Kidney epithelial cell (primary cell): ENCODE results near the gene JOSD2. TPM values are rescaled to one million over a fixed set of nuclear protein-coding genes. Genes with fewer than 3 reads are reported as not detected.

Experiments used
- DNase-seq: peaks from one replicate; pipeline ENCODE4 v3.0.0-alpha.2; 2010; ENCODE audit warnings: low read depth
- H3K27me3 ChIP-seq: 2 replicates; pipeline ENCODE4 v1.6.0; 2011; ENCODE audit warnings: low read length; ENCODE audit not compliant: control insufficient read depth, insufficient read depth
- H3K36me3 ChIP-seq: 2 replicates; pipeline ENCODE4 v1.5.1; 2011; ENCODE audit warnings: low read length; ENCODE audit not compliant: control insufficient read depth, insufficient read depth
- H3K4me3 ChIP-seq: 2 replicates; pipeline ENCODE4 v1.5.1; 2011; ENCODE audit warnings: low read depth, mild to moderate bottlenecking, control low read depth, low read length
- CTCF ChIP-seq: IDR thresholded peaks from 2 replicates; pipeline ENCODE4 v1.5.1; 2011; ENCODE audit warnings: mild to moderate bottlenecking, moderate library complexity, low read length, control low read depth, inconsistent platforms; ENCODE audit not compliant: insufficient read depth, poor library complexity, severe bottlenecking
- total RNA-seq: library from RNA; depleted of rRNA; stranded (reverse); fragments of >200 nt; gene quantifications from 2 replicates; pipeline ENCODE4 v1.2.3, GENCODE V29; 2015

JOSD2 gene
- total RNA-seq, 1 donor from 2014 or later, result 26.8 TPM

GRCh38 chr19:50480281-50481111 lies 30.5 kb downstream of the JOSD2 start:
- TF ChIP-seq CTCF, result no peak
- no peaks in the 10 kb centered on the region for H3K36me3 ChIP-seq
- no peak overlapping the region for H3K4me3 ChIP-seq
- no peak for DNase-seq
- H3K27me3 ChIP-seq, result no peaks in the 10 kb centered on the region

DNA sequence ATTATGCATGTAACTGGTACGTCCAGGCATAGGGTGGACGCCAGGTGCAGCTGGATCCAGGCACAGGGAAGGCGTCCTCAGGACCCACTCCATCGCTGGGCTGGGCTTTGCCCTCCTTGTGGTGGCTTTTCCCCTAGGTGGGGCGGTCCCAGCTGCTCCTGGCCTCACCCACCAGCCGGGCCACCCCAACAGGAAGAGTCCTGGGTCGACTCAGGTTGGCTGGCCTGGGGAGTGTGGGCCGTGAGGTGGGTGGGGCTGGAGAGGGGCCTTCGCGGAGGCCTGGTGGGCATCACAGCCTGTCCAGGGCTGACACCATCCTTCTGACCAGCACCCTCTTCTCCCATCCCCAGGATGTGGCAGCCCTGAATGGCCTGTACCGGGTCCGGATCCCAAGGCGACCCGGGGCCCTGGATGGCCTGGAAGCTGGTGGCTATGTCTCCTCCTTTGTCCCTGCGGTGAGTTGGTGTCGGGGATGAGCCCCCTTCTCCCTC lies 31.2 kb downstream of the JOSD2 start:
- no peak for DNase-seq
- Histone ChIP-seq H3K4me3 (no peak overlapping the region), H3K27me3 (no peaks in the 10 kb centered on the region), H3K36me3 (no peaks in the 10 kb centered on the region)
- no peak for TF ChIP-seq CTCF

GRCh38 chr19:50478901-50479715 lies 31.9 kb downstream of the JOSD2 start:
- no peaks in the 10 kb centered on the region for H3K36me3 ChIP-seq
- DNase-seq, result no peak
- peak; percentile 61 for TF ChIP-seq CTCF
- H3K27me3 ChIP-seq, result no peaks in the 10 kb centered on the region
- H3K4me3 ChIP-seq, result no peak overlapping the region

DNA sequence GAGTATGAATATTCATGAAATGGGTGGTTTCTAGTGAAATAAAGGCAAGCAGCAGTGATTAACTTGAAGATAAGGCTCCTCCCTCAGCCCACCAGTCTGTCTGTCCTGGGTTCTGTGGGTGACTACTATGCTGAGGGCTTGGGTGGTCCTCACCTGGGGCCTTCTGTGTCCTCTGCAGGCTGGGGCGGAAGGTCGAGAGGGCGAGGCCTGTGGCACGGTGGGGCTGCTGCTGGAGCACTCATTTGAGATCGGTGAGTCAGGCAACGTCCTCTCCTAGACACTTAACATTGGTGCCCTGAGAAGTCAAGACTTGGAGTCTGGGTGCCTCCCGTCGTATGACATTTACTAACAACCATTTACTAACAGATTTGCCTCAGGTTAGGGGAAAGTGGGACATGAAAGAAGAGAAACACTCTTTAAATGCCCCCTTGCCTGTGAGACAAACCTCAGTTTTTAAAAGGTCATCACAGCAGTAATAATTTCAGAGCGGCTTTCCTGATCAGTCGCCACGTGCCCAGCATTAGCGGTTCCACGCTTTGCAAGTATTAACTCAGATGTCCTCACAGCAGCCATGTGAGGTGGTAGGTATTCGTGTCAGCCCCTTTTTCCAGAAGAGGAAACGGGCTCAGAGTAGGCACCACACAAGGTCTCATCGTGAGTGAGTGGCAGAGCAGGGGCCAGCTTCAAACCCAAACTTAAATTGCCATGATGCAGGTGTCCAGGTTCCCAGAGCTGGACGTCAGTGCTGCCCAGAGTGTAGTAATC lies 33.1 kb downstream of the JOSD2 start:
- H3K27me3 ChIP-seq, result no peaks in the 10 kb centered on the region
- H3K4me3 ChIP-seq, result no peak overlapping the region
- H3K36me3 ChIP-seq, result no peaks in the 10 kb centered on the region
- no peak for DNase-seq
- TF ChIP-seq CTCF, result no peak

GRCh38 chr19:50476907-50477238 lies 34.1 kb downstream of the JOSD2 start:
- no peak for TF ChIP-seq CTCF
- no peak for DNase-seq
- Histone ChIP-seq H3K27me3 (no peaks in the 10 kb centered on the region), H3K36me3 (no peaks in the 10 kb centered on the region), H3K4me3 (peak overlapping the region; percentile 79)
